H9 (cell line): ENCODE measurements around the gene B9D2. TPM values are rescaled to one million over a fixed set of nuclear protein-coding genes. Genes with fewer than 3 reads are reported as not detected.

ENCODE experiments used
- DNase-seq: peaks from one replicate; pipeline ENCODE4 v3.0.0-alpha.2; 2017
- H2AFZ ChIP-seq: one replicate; pipeline ENCODE4 v1.6.1; 2013; ENCODE audit warnings: mild to moderate bottlenecking, low read length, control low read depth, moderate library complexity
- H2AK5ac ChIP-seq: 2 replicates; pipeline ENCODE4 v1.6.1; 2013; ENCODE audit warnings: low read length, control low read depth, mixed read lengths; ENCODE audit not compliant: insufficient read length
- H2BK120ac ChIP-seq: one replicate; pipeline ENCODE4 v1.6.1; 2013; ENCODE audit warnings: low read depth, mild to moderate bottlenecking, low read length, control low read depth, inconsistent platforms; ENCODE audit not compliant: poor library complexity, severe bottlenecking
- H2BK12ac ChIP-seq: 2 replicates; pipeline ENCODE4 v1.6.1; 2013; ENCODE audit warnings: low read length, control low read depth, mixed read lengths, low read depth; ENCODE audit not compliant: insufficient read length
- H2BK15ac ChIP-seq: 2 replicates; pipeline ENCODE4 v1.6.1; 2013; ENCODE audit warnings: low read depth, low read length, control low read depth
- H2BK20ac ChIP-seq: one replicate; pipeline ENCODE4 v1.6.1; 2013; ENCODE audit warnings: low read depth, mild to moderate bottlenecking, low read length, control low read depth, inconsistent platforms; ENCODE audit not compliant: poor library complexity, severe bottlenecking
- H2BK5ac ChIP-seq: 2 replicates; pipeline ENCODE4 v1.6.1; 2013; ENCODE audit warnings: low read length, control low read depth, mixed read lengths; ENCODE audit not compliant: insufficient read length
- H3K14ac ChIP-seq: 2 replicates; pipeline ENCODE4 v1.6.1; 2013; ENCODE audit warnings: low read length, control low read depth; ENCODE audit not compliant: insufficient read depth
- H3K18ac ChIP-seq: 2 replicates; pipeline ENCODE4 v1.6.1; 2013; ENCODE audit warnings: low read depth, mild to moderate bottlenecking, mixed read lengths, low read length, control low read depth; ENCODE audit not compliant: insufficient read length
- H3K23ac ChIP-seq: 2 replicates; pipeline ENCODE4 v1.6.1; 2013; ENCODE audit warnings: low read length, control low read depth, mixed read lengths, low read depth; ENCODE audit not compliant: insufficient read length
- H3K23me2 ChIP-seq: 2 replicates; pipeline ENCODE4 v1.6.1; 2013; ENCODE audit warnings: low read depth, mild to moderate bottlenecking, mixed read lengths, low read length, control low read depth; ENCODE audit not compliant: insufficient read length, poor library complexity, severe bottlenecking
- H3K27ac ChIP-seq: 2 replicates; pipeline ENCODE4 v1.5.1; 2013; ENCODE audit warnings: low read length, control low read depth, mixed read lengths, low read depth; ENCODE audit not compliant: insufficient read length
- H3K27me3 ChIP-seq: 2 replicates; pipeline ENCODE4 v1.6.1; 2013; ENCODE audit warnings: low read length, control low read depth, inconsistent platforms; ENCODE audit not compliant: insufficient read depth
- H3K4ac ChIP-seq: 2 replicates; pipeline ENCODE4 v1.6.1; 2013; ENCODE audit warnings: low read depth, mild to moderate bottlenecking, control low read depth, inconsistent platforms, low read length, moderate library complexity
- H3K4me1 ChIP-seq: 2 replicates; pipeline ENCODE4 v1.6.1; 2013; ENCODE audit warnings: low read length, control low read depth, inconsistent platforms; ENCODE audit not compliant: insufficient read depth
- H3K4me2 ChIP-seq: 2 replicates; pipeline ENCODE4 v1.6.1; 2013; ENCODE audit warnings: low read length, control low read depth, mixed read lengths; ENCODE audit not compliant: insufficient read length, insufficient read depth
- H3K56ac ChIP-seq: 2 replicates; pipeline ENCODE4 v1.6.1; 2013; ENCODE audit warnings: low read depth, mild to moderate bottlenecking, mixed read lengths, low read length, control low read depth; ENCODE audit not compliant: insufficient read length
- H3K79me1 ChIP-seq: 2 replicates; pipeline ENCODE4 v1.6.1; 2013; ENCODE audit warnings: low read depth, mild to moderate bottlenecking, moderate library complexity, low read length, control low read depth, inconsistent platforms; ENCODE audit not compliant: insufficient read depth, poor library complexity, severe bottlenecking
- H3K79me2 ChIP-seq: 2 replicates; pipeline ENCODE4 v1.6.1; 2013; ENCODE audit warnings: low read length, control low read depth, inconsistent platforms; ENCODE audit not compliant: insufficient read depth
- H3K9ac ChIP-seq: 2 replicates; pipeline ENCODE4 v1.6.1; 2013; ENCODE audit warnings: low read length, control low read depth, mixed read lengths; ENCODE audit not compliant: insufficient read length; ENCODE audit errors: extremely low read depth
- H3K9me3 ChIP-seq: one replicate; pipeline ENCODE4 v1.6.1; 2013; ENCODE audit warnings: low read depth, low read length, inconsistent platforms; ENCODE audit not compliant: control insufficient read depth
- H3T11ph ChIP-seq: one replicate; pipeline ENCODE4 v1.6.1; 2013; ENCODE audit warnings: mild to moderate bottlenecking, low read length, control low read depth, inconsistent platforms
- H4K20me1 ChIP-seq: one replicate; pipeline ENCODE4 v1.6.1; 2013; ENCODE audit not compliant: control insufficient read depth, insufficient read length, insufficient read depth
- H4K5ac ChIP-seq: 2 replicates; pipeline ENCODE4 v1.6.1; 2013; ENCODE audit warnings: low read depth, mild to moderate bottlenecking, mixed read lengths, low read length, control low read depth; ENCODE audit not compliant: insufficient read length
- H4K8ac ChIP-seq: replicated peaks from 2 replicates; pipeline ENCODE4 v1.6.1; 2013; ENCODE audit warnings: low read length, control low read depth, mixed read lengths, low read depth; ENCODE audit not compliant: insufficient read length
- H4K91ac ChIP-seq: 2 replicates; pipeline ENCODE4 v1.6.1; 2013; ENCODE audit warnings: low read depth, mild to moderate bottlenecking, moderate library complexity, mixed read lengths, low read length, control low read depth; ENCODE audit not compliant: insufficient read length
- H3K27ac Mint-ChIP-seq, 3 experiments: 2 replicates in 2 of 3; 3 replicates in 1 of 3; pipeline ENCODE4 v1.8.0; 2020 to 2021; ENCODE audit warnings: mixed read lengths in 3 of 3, mild to moderate bottlenecking in 1 of 3, moderate library complexity in 1 of 3
- H3K27me3 Mint-ChIP-seq: 2 replicates; pipeline ENCODE4 v1.8.0; 2021; ENCODE audit warnings: low read depth, mild to moderate bottlenecking, moderate library complexity, mixed read lengths
- H3K36me3 Mint-ChIP-seq, 3 experiments: 2 replicates in 2 of 3; 3 replicates in 1 of 3; pipeline ENCODE4 v1.8.0; 2020 to 2021; ENCODE audit warnings: low read depth in 3 of 3, mixed read lengths in 3 of 3; ENCODE audit not compliant: insufficient read depth in 1 of 3
- H3K4me1 Mint-ChIP-seq, 2 experiments: 2 replicates each; pipeline ENCODE4 v1.8.0; 2020; ENCODE audit warnings: mixed read lengths in 2 of 2
- H3K4me3 Mint-ChIP-seq, 2 experiments: 2 replicates in 1 of 2; 3 replicates in 1 of 2; pipeline ENCODE4 v1.8.0; 2020 to 2021; ENCODE audit warnings: mild to moderate bottlenecking in 2 of 2, mixed read lengths in 2 of 2, moderate library complexity in 1 of 2
- H3K9me3 Mint-ChIP-seq, 2 experiments: 2 replicates in 1 of 2; 3 replicates in 1 of 2; pipeline ENCODE4 v1.8.0; 2020; ENCODE audit warnings: mild to moderate bottlenecking in 2 of 2, mixed read lengths in 2 of 2, moderate library complexity in 1 of 2
- WGBS: extraction: QIAGEN DNeasy Blood & Tissue Kit; methylation state at CpG from one replicate; pipeline ENCODE4 v1.1.7; 2013; ENCODE audit warnings: missing lambda C conversion rate, low lambda C conversion rate, mixed read lengths; ENCODE audit not compliant: insufficient read length; ENCODE audit errors: extremely low coverage; 5-methylcytosine and 5-hydroxymethylcytosine counted together
- total RNA-seq: library from RNA; stranded (reverse); gene quantifications from 2 replicates; pipeline ENCODE4 v1.2.1, GENCODE V29; 2021
- TF ChIP-seq, protein P1 (sequence below): fragments of 200-600 bp; sonication (generic); conservative IDR thresholded peaks from 3 replicates; pipeline ENCODE4 v1.8.0; 2021; ENCODE audit warnings: antibody characterized with exemption, mild to moderate bottlenecking

Gene B9D2
- total RNA-seq, 1 experiment from 2014 or later: 4.8 TPM

GRCh38 chr19:41344162-41344561, 19.8 kb downstream of the B9D2 start:
- H3K27ac Mint-ChIP-seq: peak overlapping the region in 1 of 3 experiments; percentile 53; a peak in 2 of 7 replicates
- Histone ChIP-seq H3K79me2 (no peaks in the 10 kb centered on the region), H3K18ac (no peak overlapping the region), H3K79me1 (no peaks in the 10 kb centered on the region), H4K8ac (no peak overlapping the region), H2BK12ac (no peak overlapping the region), H2BK120ac (no peak overlapping the region), H4K91ac (no peak overlapping the region), H2AFZ (no peak overlapping the region), H3K4me2 (no peak overlapping the region), H3K56ac (no peak overlapping the region), H3K9me3 (no peaks in the 10 kb centered on the region), H3K14ac (no peak overlapping the region), H3K4me1 (no peaks in the 10 kb centered on the region), H2BK15ac (no peak overlapping the region), H3K9ac (no peak overlapping the region), H3K23ac (no peak overlapping the region), H2AK5ac (no peak overlapping the region), H2BK5ac (no peak overlapping the region), H4K20me1 (no peaks in the 10 kb centered on the region), H4K5ac (no peak overlapping the region), H3K27me3 (no peaks in the 10 kb centered on the region), H2BK20ac (no peak overlapping the region), H3K4ac (no peak overlapping the region), H3T11ph (no peak overlapping the region), H3K27ac (no peak overlapping the region), H3K23me2 (no peaks in the 10 kb centered on the region)
- H3K27me3 Mint-ChIP-seq: no peaks in the 10 kb centered on the region
- WGBS: no CpG with 5 or more reads among the region's 2 CpGs
- TF ChIP-seq, protein P1, sequence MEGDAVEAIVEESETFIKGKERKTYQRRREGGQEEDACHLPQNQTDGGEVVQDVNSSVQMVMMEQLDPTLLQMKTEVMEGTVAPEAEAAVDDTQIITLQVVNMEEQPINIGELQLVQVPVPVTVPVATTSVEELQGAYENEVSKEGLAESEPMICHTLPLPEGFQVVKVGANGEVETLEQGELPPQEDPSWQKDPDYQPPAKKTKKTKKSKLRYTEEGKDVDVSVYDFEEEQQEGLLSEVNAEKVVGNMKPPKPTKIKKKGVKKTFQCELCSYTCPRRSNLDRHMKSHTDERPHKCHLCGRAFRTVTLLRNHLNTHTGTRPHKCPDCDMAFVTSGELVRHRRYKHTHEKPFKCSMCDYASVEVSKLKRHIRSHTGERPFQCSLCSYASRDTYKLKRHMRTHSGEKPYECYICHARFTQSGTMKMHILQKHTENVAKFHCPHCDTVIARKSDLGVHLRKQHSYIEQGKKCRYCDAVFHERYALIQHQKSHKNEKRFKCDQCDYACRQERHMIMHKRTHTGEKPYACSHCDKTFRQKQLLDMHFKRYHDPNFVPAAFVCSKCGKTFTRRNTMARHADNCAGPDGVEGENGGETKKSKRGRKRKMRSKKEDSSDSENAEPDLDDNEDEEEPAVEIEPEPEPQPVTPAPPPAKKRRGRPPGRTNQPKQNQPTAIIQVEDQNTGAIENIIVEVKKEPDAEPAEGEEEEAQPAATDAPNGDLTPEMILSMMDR: no peak
- H3K9me3 Mint-ChIP-seq: no peaks in the 10 kb centered on the region
- DNase-seq: no peak
- H3K36me3 Mint-ChIP-seq: peaks cover 0 to 54% (median 3%) of the 10 kb centered on the region in 3 experiments; a peak in 3 of 7 replicates
- H3K4me3 Mint-ChIP-seq: no peak overlapping the region
- H3K4me1 Mint-ChIP-seq: no peaks in the 10 kb centered on the region
